PC-9 (cell line): Measurements from ENCODE around the gene CXCL6. TPM values are rescaled to one million over a fixed set of nuclear protein-coding genes. Genes with fewer than 3 reads are reported as not detected.

Experiments used
- BruUV-seq: library from RNA; stranded (reverse); fragments of 400-500 nt; replicated peaks from 2 replicates; lab custom pipeline; 2021; lab: Mats Ljungman, UMichigan
- CTCF ChIA-PET: fragments of 300-600 bp; sonication (Branson Sonifier 250); formaldehyde crosslinking; loops from one replicate; lab custom pipeline; 2022; ENCODE audit warnings: antibody characterized with exemption; lab: Charles Lee
- POLR2A ChIA-PET: fragments of 300-600 bp; sonication (Branson Sonifier 250); formaldehyde crosslinking; loops from one replicate; lab custom pipeline; 2022; ENCODE audit warnings: antibody characterized with exemption; ENCODE audit not compliant: unreplicated experiment; lab: Charles Lee
- DNase-seq, 2 experiments: peaks; one replicate each; pipeline versions ENCODE4 v3.0.0 to v3.0.0-alpha.2; 2015 to 2022; ENCODE audit warnings: mixed read lengths in 1 of 2
- H2AFZ ChIP-seq: fragments of 200-600 bp; sonication (generic); 2 replicates; pipeline ENCODE4 v1.8.1; 2017; ENCODE audit warnings: antibody characterized with exemption
- H3F3A ChIP-seq: fragments of 200-600 bp; sonication (generic); 2 replicates; pipeline ENCODE4 v1.8.1; 2017; ENCODE audit warnings: antibody characterized with exemption, mild to moderate bottlenecking, low read depth; ENCODE audit not compliant: insufficient read depth
- H3K27ac ChIP-seq: fragments of 200-600 bp; sonication (generic); 2 replicates; pipeline ENCODE4 v1.6.1; 2016; ENCODE audit warnings: mixed run types
- H3K27me3 ChIP-seq: fragments of 200-600 bp; sonication (generic); 2 replicates; pipeline ENCODE4 v1.6.1; 2016; ENCODE audit warnings: low read depth, mixed run types; ENCODE audit not compliant: insufficient read depth
- H3K36me3 ChIP-seq: fragments of 200-600 bp; sonication (generic); 2 replicates; pipeline ENCODE4 v1.6.1; 2016; ENCODE audit warnings: low read depth, mixed run types
- H3K4me1 ChIP-seq: fragments of 200-600 bp; sonication (generic); replicated peaks from 2 replicates; pipeline ENCODE4 v1.6.1; 2016; ENCODE audit warnings: mixed run types; ENCODE audit not compliant: insufficient read depth
- H3K4me2 ChIP-seq: fragments of 200-600 bp; sonication (generic); 2 replicates; pipeline ENCODE4 v1.6.1; 2017; ENCODE audit warnings: mixed run types
- H3K4me3 ChIP-seq: fragments of 200-600 bp; sonication (generic); 2 replicates; pipeline ENCODE4 v1.6.1; 2016; ENCODE audit warnings: mixed run types
- H3K79me2 ChIP-seq: fragments of 200-600 bp; sonication (generic); 2 replicates; pipeline ENCODE4 v1.6.1; 2017; ENCODE audit warnings: low read depth, mixed run types
- H3K9me2 ChIP-seq: fragments of 200-600 bp; sonication (generic); 2 replicates; pipeline ENCODE4 v1.8.1; 2017; ENCODE audit warnings: mild to moderate bottlenecking; ENCODE audit not compliant: insufficient read depth
- H3K9me3 ChIP-seq: fragments of 200-600 bp; sonication (generic); 2 replicates; pipeline ENCODE4 v1.8.1; 2016; ENCODE audit warnings: low read depth; ENCODE audit not compliant: insufficient read depth
- H4K20me1 ChIP-seq: fragments of 200-600 bp; sonication (generic); 2 replicates; pipeline ENCODE4 v1.8.1; 2017; ENCODE audit not compliant: insufficient read depth
- EZH2 ChIP-seq: fragments of 200-600 bp; sonication (generic); IDR thresholded peaks from 2 replicates; pipeline ENCODE4 v1.8.0; 2017; ENCODE audit warnings: antibody characterized with exemption, low read depth
- intact Hi-C: fragments of 100-400 bp; cut with micrococcal nuclease; formaldehyde crosslinking; loops from one replicate; pipeline ENCODE4 v1.10.0; 2022; ENCODE audit not compliant: unreplicated experiment
- total RNA-seq: library from RNA; stranded (reverse); gene quantifications from 2 replicates; pipeline ENCODE4 v1.2.3, GENCODE V29; 2021
- TF ChIP-seq, protein P1 (sequence below): fragments of 200-600 bp; sonication (generic); conservative IDR thresholded peaks from 2 replicates; pipeline ENCODE4 v1.6.1; 2017; ENCODE audit warnings: mixed run types, antibody characterized with exemption, mild to moderate bottlenecking, moderate library complexity

CXCL6 gene
- total RNA-seq, 1 experiment from 2014 or later: not detected

DNA sequence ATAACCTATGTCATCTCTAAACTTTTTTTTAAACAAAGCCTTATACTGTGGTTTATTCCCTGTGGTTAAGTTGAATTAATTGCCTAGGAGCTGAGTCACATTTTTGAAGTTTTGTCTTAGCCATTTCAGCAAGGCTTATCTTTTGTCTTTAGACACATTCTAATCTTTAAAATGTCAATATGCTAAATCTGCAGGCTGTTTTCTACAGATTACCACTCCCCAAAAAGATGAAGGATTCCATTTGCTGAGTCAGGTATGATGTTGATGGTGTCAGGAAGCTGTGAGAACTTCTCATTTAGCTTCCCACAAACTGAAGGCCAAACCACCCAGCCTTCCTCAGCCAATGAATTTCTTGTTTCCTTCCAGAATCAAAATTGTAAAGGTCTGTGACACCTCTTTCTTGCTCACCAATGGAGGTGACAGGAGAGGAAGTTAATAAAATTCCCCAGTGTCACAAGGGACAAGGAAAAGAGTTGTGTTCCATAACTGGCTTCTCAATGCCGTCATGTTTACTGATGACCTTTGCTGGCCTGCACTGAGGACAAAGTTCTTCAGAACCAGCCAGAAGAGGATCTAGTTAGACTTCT, 3.7 kb upstream of the CXCL6 start:
- no peak for TF ChIP-seq EZH2
- TF ChIP-seq, protein P1, sequence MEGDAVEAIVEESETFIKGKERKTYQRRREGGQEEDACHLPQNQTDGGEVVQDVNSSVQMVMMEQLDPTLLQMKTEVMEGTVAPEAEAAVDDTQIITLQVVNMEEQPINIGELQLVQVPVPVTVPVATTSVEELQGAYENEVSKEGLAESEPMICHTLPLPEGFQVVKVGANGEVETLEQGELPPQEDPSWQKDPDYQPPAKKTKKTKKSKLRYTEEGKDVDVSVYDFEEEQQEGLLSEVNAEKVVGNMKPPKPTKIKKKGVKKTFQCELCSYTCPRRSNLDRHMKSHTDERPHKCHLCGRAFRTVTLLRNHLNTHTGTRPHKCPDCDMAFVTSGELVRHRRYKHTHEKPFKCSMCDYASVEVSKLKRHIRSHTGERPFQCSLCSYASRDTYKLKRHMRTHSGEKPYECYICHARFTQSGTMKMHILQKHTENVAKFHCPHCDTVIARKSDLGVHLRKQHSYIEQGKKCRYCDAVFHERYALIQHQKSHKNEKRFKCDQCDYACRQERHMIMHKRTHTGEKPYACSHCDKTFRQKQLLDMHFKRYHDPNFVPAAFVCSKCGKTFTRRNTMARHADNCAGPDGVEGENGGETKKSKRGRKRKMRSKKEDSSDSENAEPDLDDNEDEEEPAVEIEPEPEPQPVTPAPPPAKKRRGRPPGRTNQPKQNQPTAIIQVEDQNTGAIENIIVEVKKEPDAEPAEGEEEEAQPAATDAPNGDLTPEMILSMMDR: no peak
- Histone ChIP-seq H2AFZ (no peak overlapping the region), H3K79me2 (no peaks in the 10 kb centered on the region), H3K4me3 (no peak overlapping the region), H4K20me1 (no peaks in the 10 kb centered on the region), H3F3A (no peaks in the 10 kb centered on the region), H3K4me2 (no peak overlapping the region), H3K9me2 (no peaks in the 10 kb centered on the region), H3K36me3 (no peaks in the 10 kb centered on the region), H3K27me3 (no peaks in the 10 kb centered on the region), H3K4me1 (no peaks in the 10 kb centered on the region), H3K9me3 (no peaks in the 10 kb centered on the region), H3K27ac (no peak overlapping the region)
- POLR2A ChIA-PET: no interaction called here
- no peak for DNase-seq
- intact Hi-C loops: no loop called here
- CTCF ChIA-PET: no interaction called here
- BruUV-seq: no TSS peak

DNA sequence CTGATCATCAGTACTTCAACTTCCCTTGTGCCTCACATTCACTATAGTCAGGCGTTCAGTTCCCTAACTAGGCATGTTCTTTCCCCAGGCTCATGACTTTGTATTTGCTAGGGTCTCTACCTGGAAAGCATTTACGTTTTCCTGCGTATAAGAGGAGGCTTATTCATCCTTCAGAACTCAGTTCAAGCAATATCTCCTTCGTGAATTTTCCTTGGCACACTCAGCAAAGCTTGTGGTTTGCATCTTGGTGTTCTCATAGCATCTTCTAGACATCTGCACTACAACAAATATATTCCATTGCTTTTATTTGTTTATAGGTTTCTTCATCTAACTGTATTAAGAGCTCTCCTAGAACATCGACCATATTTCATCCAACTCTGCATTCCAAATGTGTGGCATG, 2.6 kb downstream of the CXCL6 start:
- no peaks in the 10 kb centered on the region for H3K9me2 ChIP-seq
- H3K9me3 ChIP-seq: no peaks in the 10 kb centered on the region
- CTCF ChIA-PET: no interaction called here
- H2AFZ ChIP-seq: no peak overlapping the region
- no peak overlapping the region for H3K27ac ChIP-seq
- H3K36me3 ChIP-seq: no peaks in the 10 kb centered on the region
- H3K4me2 ChIP-seq: no peak overlapping the region
- no peaks in the 10 kb centered on the region for H4K20me1 ChIP-seq
- no TSS peak for BruUV-seq
- no peak for DNase-seq
- no peaks in the 10 kb centered on the region; the same call in 1 of the 2 replicates for H3K4me1 ChIP-seq
- no peaks in the 10 kb centered on the region for H3K79me2 ChIP-seq
- intact Hi-C loops: no loop called here
- POLR2A ChIA-PET: no interaction called here
- H3K4me3 ChIP-seq: no peak overlapping the region
- TF ChIP-seq EZH2: no peak
- TF ChIP-seq, protein P1: no peak
- H3K27me3 ChIP-seq: no peaks in the 10 kb centered on the region
- no peaks in the 10 kb centered on the region for H3F3A ChIP-seq

DNA sequence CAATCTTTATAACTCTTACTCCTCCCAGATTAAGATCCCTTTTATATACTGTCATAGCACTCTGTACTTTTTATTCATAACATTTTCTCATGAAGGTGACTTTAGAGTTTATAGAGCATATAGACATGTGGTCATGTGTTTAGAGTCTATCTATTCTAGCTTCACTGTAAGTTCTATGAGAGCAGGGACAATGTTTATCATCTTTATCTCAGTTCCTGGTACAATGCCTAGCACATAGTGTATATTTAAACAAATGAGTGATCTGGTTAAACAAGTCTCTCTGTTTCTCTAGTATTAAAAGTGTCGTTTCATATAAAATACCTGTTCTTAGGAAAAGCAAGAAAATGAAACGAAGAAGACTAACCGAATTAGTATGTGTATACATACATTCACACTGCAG, 3.2 kb downstream of the CXCL6 start:
- no peaks in the 10 kb centered on the region for H3K36me3 ChIP-seq
- no peak overlapping the region for H3K4me2 ChIP-seq
- DNase-seq: no peak
- no peak overlapping the region for H3K27ac ChIP-seq
- ChIA-PET POLR2A (no interaction called here), CTCF (no interaction called here)
- BruUV-seq: no TSS peak
- no peaks in the 10 kb centered on the region; the same call in 1 of the 2 replicates for H3K4me1 ChIP-seq
- no peak overlapping the region for H2AFZ ChIP-seq
- no peaks in the 10 kb centered on the region for H3F3A ChIP-seq
- H3K4me3 ChIP-seq: no peak overlapping the region
- intact Hi-C loops: no loop called here
- no peaks in the 10 kb centered on the region for H3K9me2 ChIP-seq
- no peaks in the 10 kb centered on the region for H3K9me3 ChIP-seq
- H4K20me1 ChIP-seq: no peaks in the 10 kb centered on the region
- TF ChIP-seq, protein P1: no peak
- no peak for TF ChIP-seq EZH2
- H3K27me3 ChIP-seq: no peaks in the 10 kb centered on the region
- H3K79me2 ChIP-seq: no peaks in the 10 kb centered on the region
